Left ventricle myocardium inferior (tissue), 1 donor: ENCODE data around the gene MARK4. TPM values are rescaled to one million over a fixed set of nuclear protein-coding genes. Genes with fewer than 3 reads are reported as not detected.

Experiments used
- DNase-seq: peaks from one replicate; pipeline ENCODE4 v3.0.0-alpha.2; 2020
- H3K27ac ChIP-seq: fragments of 200-600 bp; replicated peaks from 2 replicates; pipeline ENCODE4 v1.8.0; 2021
- H3K27me3 ChIP-seq: fragments of 200-600 bp; 2 replicates; pipeline ENCODE4 v1.8.0; 2021; ENCODE audit warnings: low read depth
- H3K36me3 ChIP-seq: fragments of 200-600 bp; 2 replicates; pipeline ENCODE4 v1.8.0; 2021
- H3K4me1 ChIP-seq: fragments of 200-600 bp; 2 replicates; pipeline ENCODE4 v1.8.0; 2021
- H3K4me3 ChIP-seq: fragments of 200-600 bp; 2 replicates; pipeline ENCODE4 v1.8.0; 2021; ENCODE audit warnings: mild to moderate bottlenecking, moderate library complexity
- H3K9me3 ChIP-seq: fragments of 200-600 bp; replicated peaks from 2 replicates; pipeline ENCODE4 v1.8.0; 2021
- intact Hi-C: fragments of 100-400 bp; cut with micrococcal nuclease; formaldehyde crosslinking; loops from one replicate; pipeline ENCODE4 v1.11.0; 2022
- total RNA-seq: library from RNA; stranded (reverse); fragmentation: NEBNext Ultra II Directional; extraction: Animal tissue kit (Norgen Biotek cat#: 25700); gene quantifications from one replicate; pipeline ENCODE4 v1.2.1, GENCODE V29; 2021
- TF ChIP-seq, protein P1 (sequence below): fragments of 200-600 bp; IDR thresholded peaks from 2 replicates; pipeline ENCODE4 v1.8.0; 2021; ENCODE audit warnings: antibody characterized with exemption, mild to moderate bottlenecking, borderline replicate concordance
- donor health status: DM: no; HTN: yes; CAD: no; lungs with severe emphysema.

MARK4 gene
- total RNA-seq, 1 donor from 2014 or later, result 26.5 TPM

DNA sequence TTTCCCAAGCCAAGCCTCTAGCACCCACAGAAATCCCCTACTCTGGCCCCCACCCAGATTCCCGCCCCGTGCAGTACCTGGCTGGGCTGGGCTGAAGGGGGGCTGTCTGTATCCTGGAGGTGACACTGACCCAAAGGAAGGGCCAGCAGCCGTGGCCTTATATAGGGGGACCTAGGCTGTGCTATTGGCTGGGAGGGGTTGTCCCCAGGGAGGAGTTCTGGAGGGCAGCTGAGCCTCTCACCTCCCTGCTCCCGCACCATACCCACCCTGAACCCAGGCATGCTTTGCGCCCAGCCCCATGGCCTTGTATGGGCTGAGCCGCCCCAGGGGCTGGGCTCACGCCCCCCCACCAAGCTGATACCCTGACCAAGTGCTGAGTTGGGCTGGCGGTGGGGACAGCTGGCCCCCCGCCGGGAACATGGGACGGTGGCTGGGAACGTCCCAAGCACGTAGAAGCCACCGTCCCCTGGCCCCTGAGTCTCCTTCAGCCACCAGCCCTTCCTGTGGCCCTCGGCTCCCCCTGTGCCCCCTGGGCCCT lies 71.7 kb downstream of the MARK4 start, which contains the start of gene CKM:
CKM (minus strand) TSS at position 132 of the 538 bp plus-strand sequence. CDS start 3,162 bp downstream, outside the sequence.
- H3K4me3 ChIP-seq, result peak within 1 kb of the TSS; percentile 72
- H3K9me3 ChIP-seq, result no peaks in the 10 kb centered on the region
- peak within 1 kb of the TSS; percentile 95 for H3K27ac ChIP-seq
- DNase-seq, result peak; percentile 85
- H3K27me3 ChIP-seq, result peaks cover 27% of the 10 kb centered on the region
- H3K4me1 ChIP-seq, result peaks cover 32% of the 10 kb centered on the region
- TF ChIP-seq, protein P1, sequence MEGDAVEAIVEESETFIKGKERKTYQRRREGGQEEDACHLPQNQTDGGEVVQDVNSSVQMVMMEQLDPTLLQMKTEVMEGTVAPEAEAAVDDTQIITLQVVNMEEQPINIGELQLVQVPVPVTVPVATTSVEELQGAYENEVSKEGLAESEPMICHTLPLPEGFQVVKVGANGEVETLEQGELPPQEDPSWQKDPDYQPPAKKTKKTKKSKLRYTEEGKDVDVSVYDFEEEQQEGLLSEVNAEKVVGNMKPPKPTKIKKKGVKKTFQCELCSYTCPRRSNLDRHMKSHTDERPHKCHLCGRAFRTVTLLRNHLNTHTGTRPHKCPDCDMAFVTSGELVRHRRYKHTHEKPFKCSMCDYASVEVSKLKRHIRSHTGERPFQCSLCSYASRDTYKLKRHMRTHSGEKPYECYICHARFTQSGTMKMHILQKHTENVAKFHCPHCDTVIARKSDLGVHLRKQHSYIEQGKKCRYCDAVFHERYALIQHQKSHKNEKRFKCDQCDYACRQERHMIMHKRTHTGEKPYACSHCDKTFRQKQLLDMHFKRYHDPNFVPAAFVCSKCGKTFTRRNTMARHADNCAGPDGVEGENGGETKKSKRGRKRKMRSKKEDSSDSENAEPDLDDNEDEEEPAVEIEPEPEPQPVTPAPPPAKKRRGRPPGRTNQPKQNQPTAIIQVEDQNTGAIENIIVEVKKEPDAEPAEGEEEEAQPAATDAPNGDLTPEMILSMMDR, result no peak
- intact Hi-C loops, result no loop called here
- peaks cover 24% of the 10 kb centered on the region for H3K36me3 ChIP-seq

DNA sequence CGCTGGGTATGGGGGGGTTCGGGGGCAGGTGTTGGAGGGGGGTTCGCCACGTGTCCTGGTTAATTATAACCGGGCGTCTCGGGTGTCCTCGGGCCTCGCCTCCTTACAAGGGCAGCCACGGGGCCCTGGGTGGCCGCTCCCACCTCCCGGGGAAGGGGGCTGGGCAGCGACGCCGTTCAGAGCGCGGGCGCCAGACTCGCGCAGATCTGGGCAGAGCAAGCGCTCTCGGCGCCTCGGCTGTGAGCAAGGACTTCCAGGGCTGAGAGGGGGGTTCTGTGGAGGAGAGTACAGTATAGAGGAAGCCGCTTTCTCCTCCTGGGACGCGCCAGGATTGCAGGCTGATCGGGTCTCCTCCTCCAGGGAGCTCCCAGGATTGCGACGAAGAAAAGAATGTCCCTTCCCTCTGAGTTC lies 72.6 kb downstream of the MARK4 start:
- Histone ChIP-seq H3K4me1 (peaks cover 24% of the 10 kb centered on the region), H3K27ac (peak overlapping the region; percentile 95), H3K4me3 (peak overlapping the region; percentile 72), H3K36me3 (peaks cover 15% of the 10 kb centered on the region), H3K27me3 (peaks cover 27% of the 10 kb centered on the region), H3K9me3 (no peaks in the 10 kb centered on the region)
- intact Hi-C loops, result no loop called here
- peak; percentile 79 for DNase-seq
- TF ChIP-seq, protein P1, result no peak

DNA sequence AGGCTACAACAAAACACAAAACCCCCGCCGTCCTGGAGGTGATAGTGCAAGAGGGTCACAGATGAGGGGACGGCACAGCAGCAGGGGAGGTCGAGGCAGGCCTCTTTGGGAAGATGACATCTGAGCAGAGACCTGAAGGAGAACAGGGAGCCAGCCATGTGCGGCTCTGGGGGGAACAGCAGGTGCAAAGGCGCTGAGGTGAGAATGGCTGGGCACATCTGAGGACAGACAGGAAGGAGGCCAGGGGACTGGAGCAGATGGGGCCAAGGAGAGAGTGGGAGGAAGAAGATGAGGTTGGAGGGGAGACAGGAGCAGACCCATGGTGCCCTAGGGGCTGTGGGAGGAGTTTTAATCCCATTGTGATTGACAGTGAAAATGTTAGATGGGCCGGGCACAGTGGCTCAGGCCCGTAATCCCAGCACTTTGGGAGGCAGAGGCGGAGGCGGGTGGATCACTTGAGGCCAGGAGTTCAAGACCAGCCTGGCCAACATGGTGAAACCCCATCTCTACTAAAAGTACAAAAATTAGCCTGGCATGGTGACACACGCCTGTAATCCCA lies 73.4 kb downstream of the MARK4 start:
- TF ChIP-seq, protein P1, result no peak
- Histone ChIP-seq H3K27ac (peak overlapping the region; percentile 95), H3K9me3 (no peaks in the 10 kb centered on the region), H3K36me3 (peaks cover 7% of the 10 kb centered on the region), H3K27me3 (peaks cover 27% of the 10 kb centered on the region), H3K4me3 (peak overlapping the region; percentile 72), H3K4me1 (peaks cover 16% of the 10 kb centered on the region)
- no peak for DNase-seq
- intact Hi-C loops, result no loop called here

DNA sequence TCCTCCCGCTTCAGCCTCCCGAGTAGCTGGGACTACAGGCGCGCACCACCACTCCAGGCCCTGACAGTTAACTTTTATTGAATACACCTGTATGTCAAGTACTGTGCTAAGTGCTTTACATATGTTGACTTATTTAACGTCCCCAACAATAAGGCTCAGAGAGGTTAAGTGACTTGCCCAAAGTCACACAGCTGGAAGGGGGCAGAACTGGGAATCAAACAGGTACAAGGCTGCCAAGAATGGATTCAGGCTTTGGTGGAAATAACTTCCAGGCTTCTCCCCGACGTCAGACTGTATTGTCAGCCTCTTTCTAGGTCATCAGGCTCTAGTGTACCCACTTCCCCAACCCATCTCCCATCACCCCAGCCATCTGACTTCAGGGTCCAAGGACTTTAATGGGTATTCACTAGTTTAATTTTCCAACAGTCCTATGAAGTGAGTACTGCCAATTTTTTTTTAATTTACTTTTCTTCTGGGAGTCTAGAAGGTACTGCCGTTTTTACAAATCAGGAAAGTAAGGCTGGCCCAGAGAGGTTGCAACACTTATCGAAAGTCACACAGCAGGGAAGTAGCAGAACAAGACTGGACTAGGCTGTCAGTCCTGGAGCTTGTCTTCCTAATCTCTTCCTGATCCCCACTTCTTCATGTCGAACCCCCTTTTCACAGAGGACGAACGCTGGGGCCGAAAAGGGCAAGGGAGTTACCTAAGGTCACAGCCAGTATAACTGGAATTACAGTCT lies 76.5 kb downstream of the MARK4 start:
- Histone ChIP-seq H3K9me3 (no peaks in the 10 kb centered on the region), H3K27me3 (peaks cover 16% of the 10 kb centered on the region), H3K36me3 (no peaks in the 10 kb centered on the region), H3K27ac (no peak overlapping the region), H3K4me1 (peaks cover 10% of the 10 kb centered on the region), H3K4me3 (no peak overlapping the region)
- DNase-seq, result no peak
- intact Hi-C loops, result no loop called here
- TF ChIP-seq, protein P1, result no peak

DNA sequence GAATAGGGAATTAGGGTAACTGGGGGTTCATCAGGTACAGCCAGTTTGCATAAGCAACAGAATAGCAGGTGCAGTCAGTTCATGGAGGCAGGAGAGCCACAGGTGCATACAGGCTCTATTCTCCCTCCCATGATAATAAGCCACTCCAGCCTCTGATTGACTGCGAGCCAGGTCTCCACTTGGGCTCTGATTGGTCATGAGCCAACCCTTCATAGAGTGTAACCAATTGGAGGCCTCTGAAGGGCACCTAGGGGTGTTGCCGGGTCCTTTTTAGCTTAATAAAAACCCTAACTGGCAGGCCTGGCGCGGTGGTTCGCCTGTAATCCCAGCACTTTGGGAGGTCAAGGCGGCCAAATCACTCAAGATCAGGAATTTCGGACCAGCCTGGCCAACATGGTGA lies 80.3 kb downstream of the MARK4 start:
- Histone ChIP-seq H3K4me3 (no peak overlapping the region), H3K9me3 (no peaks in the 10 kb centered on the region), H3K4me1 (peaks cover 2% of the 10 kb centered on the region), H3K36me3 (no peaks in the 10 kb centered on the region), H3K27ac (no peak overlapping the region), H3K27me3 (no peaks in the 10 kb centered on the region)
- intact Hi-C loops, result no loop called here
- TF ChIP-seq, protein P1, result no peak
- DNase-seq, result no peak
